GM19463 (cell line): ENCODE results near the gene CTU2.
"Not testable (repeated sequence)": the region's sequence is repeated elsewhere in the genome, so short reads cannot be mapped to it uniquely, and the experiment has no call there.

Experiments used
- ATAC-seq: cut with Tn5 transposase; IDR thresholded peaks from one replicate; pipeline ENCODE4 v1.9.1; 2021; ENCODE audit warnings: mild to moderate bottlenecking, moderate library complexity; ENCODE audit not compliant: unreplicated experiment

The CTU2 gene

GRCh38 chr16:88706229-88706964, at the start of gene CTU2, which contains the start of gene RNF166:
Gene CTU2, plus strand, starts transcription at chr16:88706503. Its CDS starts 28 bp downstream, at chr16:88706531.
Gene RNF166, minus strand, starts transcription at chr16:88706408. Its CDS starts 83 bp downstream, at chr16:88706325.
- ATAC-seq = peak; percentile 64

GRCh38 chr16:88657371-88657770, 48.9 kb upstream of the CTU2 start:
- ATAC-seq = no peak

- ATAC-seq = no peak
Observed at GRCh38 chr16:88658714-88659113, 47.6 kb upstream of the CTU2 start.

GRCh38 chr16:88659160-88659559, 47.1 kb upstream of the CTU2 start:
- no peak for ATAC-seq

GRCh38 chr16:88661468-88661867, 44.8 kb upstream of the CTU2 start:
- ATAC-seq = no peak

- no peak for ATAC-seq
Observed at GRCh38 chr16:88662222-88662842, 44.0 kb upstream of the CTU2 start.

- peak; percentile 95 for ATAC-seq
Observed at GRCh38 chr16:88662843-88663606, 43.3 kb upstream of the CTU2 start, which contains the start of gene MVD. Gene MVD, minus strand, starts transcription at chr16:88663091. Its CDS starts 11 bp downstream, at chr16:88663080.

- ATAC-seq = no peak
Observed at GRCh38 chr16:88665148-88665547, 41.2 kb upstream of the CTU2 start.

- ATAC-seq = no peak
Observed at GRCh38 chr16:88665570-88665969, 40.7 kb upstream of the CTU2 start.

- no peak for ATAC-seq
Observed at GRCh38 chr16:88667461-88667860, 38.8 kb upstream of the CTU2 start.

- ATAC-seq = not testable (repeated sequence)
Observed at GRCh38 chr16:88669493-88669892, 36.8 kb upstream of the CTU2 start.

GRCh38 chr16:88669980-88670379, 36.3 kb upstream of the CTU2 start:
- no peak for ATAC-seq

- ATAC-seq = no peak
Observed at GRCh38 chr16:88671806-88672205, 34.5 kb upstream of the CTU2 start.

- ATAC-seq = no peak
Observed at GRCh38 chr16:88672776-88673175, 33.5 kb upstream of the CTU2 start.

GRCh38 chr16:88673716-88674379, 32.5 kb upstream of the CTU2 start:
- no peak for ATAC-seq

- ATAC-seq = no peak
Observed at GRCh38 chr16:88676502-88677242, 29.6 kb upstream of the CTU2 start.

GRCh38 chr16:88677721-88678120, 28.6 kb upstream of the CTU2 start:
- no peak for ATAC-seq

- ATAC-seq = no peak
Observed at GRCh38 chr16:88678224-88678979, 27.9 kb upstream of the CTU2 start.

- no peak for ATAC-seq
Observed at GRCh38 chr16:88680554-88681083, 25.7 kb upstream of the CTU2 start.
